ENCODE measurements around the gene PRDX5. TPM values are rescaled to one million over a fixed set of nuclear protein-coding genes. Genes with fewer than 3 reads are reported as not detected.

PRDX5 gene
- 219 TPM for polyA plus RNA-seq
- long read RNA-seq, donor 1, transcript PRDX5-201 (6 exons, 893 nt), result major isoform, 78 of 138 reads
- long read RNA-seq, donor 1, partial matches to known transcripts, result 51 of 138 reads
- long read RNA-seq, donor 1, other reads (novel, unspliced or antisense), result 8 of 138 reads
- long read RNA-seq, donor 2, transcript PRDX5-201 (6 exons, 893 nt), result major isoform, 219 of 377 reads
- long read RNA-seq, donor 2, transcript PRDX5-202 (4 exons, 463 nt), result minor isoform, 6 of 377 reads
- long read RNA-seq, donor 2, partial matches to known transcripts, result 141 of 377 reads
- long read RNA-seq, donor 2, other reads (novel, unspliced or antisense), result 9 of 377 reads
- long read RNA-seq, donor 3, result 0 reads
- long read RNA-seq, donor 4, transcript PRDX5-201 (6 exons, 893 nt), result major isoform, 23 of 23 reads
- long read RNA-seq, donor 4, partial matches to known transcripts, result 0 of 23 reads
- long read RNA-seq, donor 4, other reads (novel, unspliced or antisense), result 0 of 23 reads
- long read RNA-seq, donor 5, transcript PRDX5-201 (6 exons, 893 nt), result major isoform, 90 of 131 reads
- long read RNA-seq, donor 5, partial matches to known transcripts, result 32 of 131 reads
- long read RNA-seq, donor 5, other reads (novel, unspliced or antisense), result 6 of 131 reads
- long read RNA-seq, donor 6, transcript PRDX5-201 (6 exons, 893 nt), result major isoform, 162 of 241 reads
- long read RNA-seq, donor 6, partial matches to known transcripts, result 65 of 241 reads
- long read RNA-seq, donor 6, other reads (novel, unspliced or antisense), result 13 of 241 reads
- long read RNA-seq, donor 7, transcript PRDX5-201 (6 exons, 893 nt), result major isoform, 72 of 127 reads
- long read RNA-seq, donor 7, partial matches to known transcripts, result 45 of 127 reads
- long read RNA-seq, donor 7, other reads (novel, unspliced or antisense), result 5 of 127 reads
- long read RNA-seq, donor 8, transcript PRDX5-201 (6 exons, 893 nt), result major isoform, 236 of 369 reads
- long read RNA-seq, donor 8, transcript PRDX5-202 (4 exons, 463 nt), result minor isoform, 7 of 369 reads
- long read RNA-seq, donor 8, partial matches to known transcripts, result 103 of 369 reads
- long read RNA-seq, donor 8, other reads (novel, unspliced or antisense), result 23 of 369 reads
- long read RNA-seq, donor 9, transcript PRDX5-201 (6 exons, 893 nt), result major isoform, 174 of 268 reads
- long read RNA-seq, donor 9, partial matches to known transcripts, result 79 of 268 reads
- long read RNA-seq, donor 9, other reads (novel, unspliced or antisense), result 11 of 268 reads
- long read RNA-seq, donor 10, transcript PRDX5-201 (6 exons, 893 nt), result major isoform, 193 of 273 reads
- long read RNA-seq, donor 10, transcript PRDX5-202 (4 exons, 463 nt), result minor isoform, 5 of 273 reads
- long read RNA-seq, donor 10, partial matches to known transcripts, result 62 of 273 reads
- long read RNA-seq, donor 10, other reads (novel, unspliced or antisense), result 13 of 273 reads
- long read RNA-seq, donor 11, transcript PRDX5-201 (6 exons, 893 nt), result major isoform, 111 of 167 reads
- long read RNA-seq, donor 11, partial matches to known transcripts, result 41 of 167 reads
- long read RNA-seq, donor 11, other reads (novel, unspliced or antisense), result 12 of 167 reads

DNA sequence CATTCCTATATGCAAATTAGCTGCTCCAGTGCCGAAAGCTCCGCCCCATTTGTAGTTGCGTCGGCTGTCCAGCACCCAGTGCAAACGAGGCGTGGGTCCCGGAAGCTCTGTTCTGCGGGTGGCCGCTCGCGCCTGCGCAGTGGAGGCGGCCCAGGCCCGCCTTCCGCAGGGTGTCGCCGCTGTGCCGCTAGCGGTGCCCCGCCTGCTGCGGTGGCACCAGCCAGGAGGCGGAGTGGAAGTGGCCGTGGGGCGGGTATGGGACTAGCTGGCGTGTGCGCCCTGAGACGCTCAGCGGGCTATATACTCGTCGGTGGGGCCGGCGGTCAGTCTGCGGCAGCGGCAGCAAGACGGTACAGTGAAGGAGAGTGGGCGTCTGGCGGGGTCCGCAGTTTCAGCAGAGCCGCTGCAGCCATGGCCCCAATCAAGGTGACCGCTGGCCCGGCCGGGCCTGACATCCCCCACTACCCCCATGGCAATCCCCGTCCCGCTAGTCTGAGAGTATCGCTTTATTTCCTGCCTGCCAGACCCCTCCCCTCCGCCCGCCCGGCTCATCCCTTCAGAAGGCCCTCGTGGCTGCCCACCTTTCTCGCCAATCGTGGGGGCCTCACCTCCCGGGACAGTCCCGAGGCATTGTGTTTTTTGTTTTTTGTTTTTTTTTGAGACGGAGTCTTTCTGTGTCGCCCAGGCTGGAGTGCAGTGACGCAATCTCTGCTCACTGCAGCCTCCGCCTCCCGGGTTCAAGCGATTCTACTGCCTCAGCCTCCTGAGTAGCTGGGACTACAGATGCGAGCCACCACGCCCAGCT lies at the start of gene PRDX5:
Gene PRDX5, plus strand, starts transcription at position 161 of the 805 bp plus-strand sequence. Its CDS starts 95 bp downstream, at position 256.
- Histone ChIP-seq H3K36me3 (ENCODE audit: control insufficient read depth, insufficient read depth, low read length) (peaks cover 45% of the 10 kb centered on the region), H3K9me3 (ENCODE audit: control insufficient read depth, low read depth, low read length) (no peaks in the 10 kb centered on the region), H3K4me3 (ENCODE audit: low read length) (peak within 1 kb of the TSS; percentile 91), H3K27me3 (ENCODE audit: control insufficient read depth, insufficient read depth, low read length) (no peaks in the 10 kb centered on the region), H3K4me1 (ENCODE audit: control insufficient read depth, insufficient read depth, low read length) (peaks cover 49% of the 10 kb centered on the region), H3K27ac (ENCODE audit: low read length) (peak within 1 kb of the TSS; percentile 96)
- no CpG with 5 or more reads among the region's 61 CpGs for WGBS (ENCODE audit: insufficient coverage, low lambda C conversion rate)
- DNase-seq, result peak; percentile 98

DNA sequence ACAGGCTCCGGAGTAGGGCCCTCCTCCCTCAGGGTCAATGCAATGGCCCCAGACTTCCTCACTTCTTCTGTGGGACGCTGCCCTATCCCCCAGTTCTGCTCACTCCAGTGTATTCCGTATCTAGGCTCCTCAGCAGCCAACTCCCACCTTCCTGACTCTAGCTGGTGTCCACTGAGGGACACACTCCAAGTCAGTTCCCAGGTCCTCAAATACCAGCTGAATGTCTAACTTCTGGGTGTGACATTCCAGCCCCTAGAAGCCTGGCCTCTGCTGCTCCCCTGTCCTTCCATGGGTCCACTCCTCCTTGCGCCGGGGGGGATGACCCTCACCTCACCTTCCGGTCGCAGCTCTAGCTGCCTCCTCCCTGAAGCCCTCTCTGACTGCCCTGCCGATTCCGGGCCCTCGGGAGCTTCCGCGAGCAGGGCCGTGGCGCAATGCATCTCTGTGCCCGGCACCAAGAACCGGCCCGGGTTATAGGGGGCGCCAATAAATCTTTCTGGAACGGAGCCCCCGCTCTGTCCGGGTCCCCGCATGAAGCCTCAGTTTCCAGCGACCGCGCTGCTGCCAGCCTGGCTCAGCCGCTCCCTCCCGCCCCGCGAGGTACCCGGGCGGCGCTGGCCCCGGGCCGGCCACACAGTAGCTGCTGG lies 48.9 kb upstream of the PRDX5 start:
- no CpG with 5 or more reads among the region's 34 CpGs for WGBS (ENCODE audit: insufficient coverage, low lambda C conversion rate)
- Histone ChIP-seq H3K36me3 (ENCODE audit: control insufficient read depth, insufficient read depth, low read length) (peaks cover 41% of the 10 kb centered on the region), H3K27ac (ENCODE audit: low read length) (peak overlapping the region; percentile 93), H3K27me3 (ENCODE audit: control insufficient read depth, insufficient read depth, low read length) (no peaks in the 10 kb centered on the region), H3K4me1 (ENCODE audit: control insufficient read depth, insufficient read depth, low read length) (peaks cover 38% of the 10 kb centered on the region), H3K9me3 (ENCODE audit: control insufficient read depth, low read depth, low read length) (no peaks in the 10 kb centered on the region), H3K4me3 (ENCODE audit: low read length) (peak overlapping the region; percentile 78)
- DNase-seq, result peak; percentile 36 to 69

DNA sequence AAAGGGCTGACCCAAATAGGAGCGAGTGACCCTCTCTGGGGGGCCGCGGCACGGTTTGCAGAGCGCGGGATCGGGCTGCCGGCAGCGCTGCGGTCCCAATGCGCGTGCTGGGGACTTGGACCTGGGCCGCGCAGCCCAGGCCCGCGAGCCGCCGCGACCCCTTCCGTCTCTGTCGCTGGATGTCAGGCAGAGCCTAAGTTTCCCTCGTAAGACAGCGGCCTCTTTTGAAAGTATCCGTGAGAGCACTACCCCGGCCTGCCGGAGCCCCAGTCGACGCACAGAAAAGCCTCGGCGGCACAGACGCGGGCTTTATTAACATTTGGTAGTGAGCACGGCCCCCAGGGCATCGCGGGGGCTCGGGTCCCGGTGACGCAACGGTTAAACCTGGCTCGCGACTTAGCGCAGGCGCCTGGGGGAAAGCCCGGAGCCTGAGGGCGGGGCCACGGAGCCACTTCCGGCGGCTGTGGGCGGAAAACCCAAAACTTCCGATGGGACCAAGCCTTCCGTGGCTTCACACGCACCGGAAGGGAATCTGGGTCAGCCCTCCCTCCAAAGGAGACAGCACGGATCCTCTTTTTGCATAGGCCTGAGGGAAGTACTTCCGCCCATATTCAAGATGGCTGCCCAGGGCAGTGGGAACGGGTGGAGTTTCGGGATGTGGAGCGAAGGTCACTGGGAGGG lies 48.2 kb upstream of the PRDX5 start:
- WGBS (ENCODE audit: insufficient coverage, low lambda C conversion rate), result no CpG with 5 or more reads among the region's 58 CpGs
- Histone ChIP-seq H3K4me3 (ENCODE audit: low read length) (peak overlapping the region; percentile 78), H3K4me1 (ENCODE audit: control insufficient read depth, insufficient read depth, low read length) (peaks cover 38% of the 10 kb centered on the region), H3K27me3 (ENCODE audit: control insufficient read depth, insufficient read depth, low read length) (no peaks in the 10 kb centered on the region), H3K36me3 (ENCODE audit: control insufficient read depth, insufficient read depth, low read length) (peaks cover 34% of the 10 kb centered on the region), H3K27ac (ENCODE audit: low read length) (peak overlapping the region; percentile 93), H3K9me3 (ENCODE audit: control insufficient read depth, low read depth, low read length) (no peaks in the 10 kb centered on the region)
- peak; percentile 99 to 100 for DNase-seq

DNA sequence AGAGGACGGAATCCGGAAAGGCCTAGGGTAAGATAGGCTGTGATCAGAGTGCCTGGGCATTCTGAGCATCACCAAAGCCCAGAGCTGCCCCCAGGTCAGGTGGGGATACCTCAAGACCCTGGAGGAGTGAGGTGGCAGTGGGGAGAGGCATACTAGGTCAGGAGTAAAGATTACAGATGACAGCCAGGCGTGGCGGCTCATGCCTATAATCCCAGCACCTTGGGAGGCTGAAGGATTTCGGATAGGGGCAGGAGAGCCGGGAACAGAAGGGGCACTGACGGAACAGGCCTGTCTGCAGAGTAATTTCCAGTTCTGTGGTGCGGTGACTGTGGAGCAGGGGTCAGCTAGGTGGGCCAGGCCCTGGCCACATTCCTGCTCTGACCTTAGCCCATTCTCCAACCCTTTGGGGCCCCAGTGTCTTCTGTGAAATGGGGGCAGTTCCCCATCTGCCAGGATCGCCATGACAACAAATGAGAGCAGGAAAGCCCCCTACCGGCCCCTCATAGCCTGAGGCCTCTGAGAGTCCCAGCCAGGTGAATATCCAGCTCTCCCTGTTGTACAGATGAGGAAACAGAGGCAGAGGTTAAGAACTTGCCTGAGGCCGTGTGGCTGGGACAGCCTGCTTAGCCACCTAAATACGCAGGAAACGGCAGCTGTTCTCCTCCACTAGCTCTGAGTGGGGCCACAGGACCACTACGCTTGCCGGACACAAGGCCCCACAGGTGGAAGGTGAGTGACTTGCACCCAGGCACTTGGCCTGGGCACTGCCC lies 42.7 kb upstream of the PRDX5 start:
- Histone ChIP-seq H3K36me3 (ENCODE audit: control insufficient read depth, insufficient read depth, low read length) (peaks cover 31% of the 10 kb centered on the region), H3K4me1 (ENCODE audit: control insufficient read depth, insufficient read depth, low read length) (peaks cover 21% of the 10 kb centered on the region), H3K27ac (ENCODE audit: low read length) (no peak overlapping the region), H3K27me3 (ENCODE audit: control insufficient read depth, insufficient read depth, low read length) (no peaks in the 10 kb centered on the region), H3K9me3 (ENCODE audit: control insufficient read depth, low read depth, low read length) (no peaks in the 10 kb centered on the region), H3K4me3 (ENCODE audit: low read length) (no peak overlapping the region)
- WGBS (ENCODE audit: insufficient coverage, low lambda C conversion rate), result no CpG with 5 or more reads among the region's 15 CpGs
- no peak for DNase-seq

DNA sequence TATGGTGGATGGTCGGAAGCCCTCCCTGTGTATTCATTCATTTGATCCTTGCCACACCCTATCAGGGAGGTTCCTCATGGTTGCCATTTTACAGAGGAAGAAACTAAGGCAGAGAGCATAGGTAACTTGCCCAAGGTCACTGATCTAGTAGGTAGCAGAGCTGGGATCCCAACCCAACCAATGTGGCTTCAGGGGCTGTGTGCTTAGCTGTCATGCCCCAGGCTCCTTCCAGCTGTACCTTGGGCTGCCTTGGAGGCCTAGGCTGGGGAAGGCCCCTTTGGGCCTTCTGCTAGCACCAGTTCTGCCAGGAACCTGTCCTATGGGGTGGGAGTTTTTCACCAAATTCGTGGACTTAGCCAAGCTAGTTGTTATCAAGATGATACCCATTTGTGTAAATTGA lies 42.1 kb upstream of the PRDX5 start:
- Histone ChIP-seq H3K9me3 (ENCODE audit: control insufficient read depth, low read depth, low read length) (no peaks in the 10 kb centered on the region), H3K36me3 (ENCODE audit: control insufficient read depth, insufficient read depth, low read length) (peaks cover 31% of the 10 kb centered on the region), H3K4me1 (ENCODE audit: control insufficient read depth, insufficient read depth, low read length) (peaks cover 21% of the 10 kb centered on the region), H3K27ac (ENCODE audit: low read length) (no peak overlapping the region), H3K4me3 (ENCODE audit: low read length) (no peak overlapping the region), H3K27me3 (ENCODE audit: control insufficient read depth, insufficient read depth, low read length) (no peaks in the 10 kb centered on the region)
- DNase-seq, result no peak
- no CpG with 5 or more reads among the region's 2 CpGs for whole genome bisulfite sequencing (ENCODE audit: insufficient coverage, low lambda C conversion rate)

DNA sequence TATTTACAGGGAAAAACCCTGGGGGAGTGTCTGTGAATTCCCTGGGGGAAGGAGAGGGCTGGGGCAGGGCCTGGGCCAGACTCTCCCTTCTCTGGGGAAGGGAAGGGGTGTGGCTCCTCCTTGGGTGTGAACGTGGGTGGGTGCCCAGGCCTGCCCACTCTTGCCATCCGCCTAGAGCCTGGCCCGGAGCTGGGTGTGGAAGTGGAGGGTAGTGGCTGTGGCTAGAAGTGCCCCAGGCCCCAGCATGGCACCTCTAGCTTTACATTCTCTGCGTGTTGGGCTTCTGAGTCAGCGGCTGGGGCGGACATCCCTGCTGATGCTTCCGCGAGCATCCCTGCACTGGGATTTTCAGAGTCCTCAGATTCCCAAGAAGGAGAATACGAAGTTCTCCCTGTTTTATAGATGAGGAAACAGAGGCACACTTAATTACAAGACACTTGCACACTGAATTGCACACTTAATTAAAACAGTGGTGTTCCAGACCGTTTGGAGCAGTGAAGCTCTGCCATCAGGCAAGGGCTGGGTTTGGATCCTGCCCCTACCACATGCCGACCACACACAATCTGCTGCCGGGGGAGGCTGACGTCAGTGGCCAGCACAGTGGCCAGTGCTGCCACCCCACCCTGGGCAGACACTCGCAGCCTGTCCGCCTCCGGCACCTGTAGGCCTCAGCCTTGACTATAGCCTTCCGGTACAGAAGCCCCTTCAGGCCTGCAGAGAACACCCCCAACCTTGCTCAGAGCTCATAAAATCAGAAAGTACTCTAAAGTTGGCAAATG lies 41.1 kb upstream of the PRDX5 start:
- WGBS (ENCODE audit: insufficient coverage, low lambda C conversion rate), result no CpG with 5 or more reads among the region's 17 CpGs
- DNase-seq, result no peak
- H3K27ac ChIP-seq (ENCODE audit: low read length), result no peak overlapping the region
- H3K4me1 ChIP-seq (ENCODE audit: control insufficient read depth, insufficient read depth, low read length), result peaks cover 19% of the 10 kb centered on the region
- no peaks in the 10 kb centered on the region for H3K9me3 ChIP-seq (ENCODE audit: control insufficient read depth, low read depth, low read length)
- H3K4me3 ChIP-seq (ENCODE audit: low read length), result no peak overlapping the region
- H3K36me3 ChIP-seq (ENCODE audit: control insufficient read depth, insufficient read depth, low read length), result peaks cover 32% of the 10 kb centered on the region
- no peaks in the 10 kb centered on the region for H3K27me3 ChIP-seq (ENCODE audit: control insufficient read depth, insufficient read depth, low read length)

DNA sequence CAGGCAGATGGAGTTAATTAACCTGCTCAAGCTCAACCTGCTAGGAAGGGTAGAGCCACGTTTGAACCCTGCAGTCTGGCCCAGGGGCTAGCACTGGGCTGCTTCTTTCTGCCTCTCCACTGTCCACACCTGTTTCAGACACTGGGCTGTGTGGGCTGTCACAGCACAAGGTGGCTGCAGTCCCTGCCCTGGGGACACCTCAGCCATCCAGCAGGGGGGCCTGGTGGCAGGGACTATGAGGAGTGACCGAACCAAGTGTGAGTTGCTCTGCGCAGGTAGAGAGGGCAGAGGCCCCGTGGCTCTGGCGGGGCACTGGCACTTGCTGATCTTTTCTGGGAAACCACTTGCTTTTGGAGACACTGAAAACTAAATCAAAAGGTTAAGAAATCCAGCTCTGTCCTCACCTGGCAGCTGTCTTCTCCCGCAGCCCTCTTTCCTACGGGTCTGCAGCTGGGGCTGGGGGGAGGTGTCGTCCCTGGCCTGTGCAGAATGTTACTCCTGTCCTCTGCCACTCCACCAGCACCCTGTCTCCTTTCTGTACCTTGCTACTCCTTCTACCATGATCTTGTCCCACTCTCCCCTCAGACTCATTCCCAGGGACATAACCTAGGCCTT lies 39.2 kb upstream of the PRDX5 start:
- H3K4me1 ChIP-seq (ENCODE audit: control insufficient read depth, insufficient read depth, low read length), result peaks cover 8% of the 10 kb centered on the region
- peaks cover 38% of the 10 kb centered on the region for H3K36me3 ChIP-seq (ENCODE audit: control insufficient read depth, insufficient read depth, low read length)
- H3K27ac ChIP-seq (ENCODE audit: low read length), result no peak overlapping the region
- H3K27me3 ChIP-seq (ENCODE audit: control insufficient read depth, insufficient read depth, low read length), result no peaks in the 10 kb centered on the region
- H3K9me3 ChIP-seq (ENCODE audit: control insufficient read depth, low read depth, low read length), result no peaks in the 10 kb centered on the region
- no peak overlapping the region for H3K4me3 ChIP-seq (ENCODE audit: low read length)
- no CpG with 5 or more reads among the region's 8 CpGs for WGBS (ENCODE audit: insufficient coverage, low lambda C conversion rate)
- DNase-seq, result no peak
